GM12891 (cell line): ENCODE measurements around the gene ZNF543.

ENCODE experiments used
- PAX5 ChIP-seq: IDR thresholded peaks from 2 replicates; pipeline ENCODE4 v1.6.1; 2011; ENCODE audit warnings: low read length, moderate library complexity, mild to moderate bottlenecking; ENCODE audit not compliant: insufficient read depth, severe bottlenecking
- POLR2A ChIP-seq: IDR thresholded peaks from 2 replicates; pipeline ENCODE4 v1.6.1; 2011; ENCODE audit warnings: low read depth, low read length, control low read depth
- POLR2AphosphoS5 ChIP-seq: IDR thresholded peaks from 2 replicates; pipeline ENCODE4 v1.6.1; 2011; ENCODE audit warnings: low read depth, low read length, control low read depth
- POU2F2 ChIP-seq: IDR thresholded peaks from 2 replicates; pipeline ENCODE4 v1.6.1; 2011; ENCODE audit warnings: low read depth, mild to moderate bottlenecking, control low read depth, low read length, moderate library complexity
- SPI1 ChIP-seq: IDR thresholded peaks from 2 replicates; pipeline ENCODE4 v1.6.1; 2011; ENCODE audit warnings: low read depth, low read length, control low read depth
- TAF1 ChIP-seq: IDR thresholded peaks from 2 replicates; pipeline ENCODE4 v1.6.1; 2011; ENCODE audit warnings: low read depth, low read length, control low read depth

DNA sequence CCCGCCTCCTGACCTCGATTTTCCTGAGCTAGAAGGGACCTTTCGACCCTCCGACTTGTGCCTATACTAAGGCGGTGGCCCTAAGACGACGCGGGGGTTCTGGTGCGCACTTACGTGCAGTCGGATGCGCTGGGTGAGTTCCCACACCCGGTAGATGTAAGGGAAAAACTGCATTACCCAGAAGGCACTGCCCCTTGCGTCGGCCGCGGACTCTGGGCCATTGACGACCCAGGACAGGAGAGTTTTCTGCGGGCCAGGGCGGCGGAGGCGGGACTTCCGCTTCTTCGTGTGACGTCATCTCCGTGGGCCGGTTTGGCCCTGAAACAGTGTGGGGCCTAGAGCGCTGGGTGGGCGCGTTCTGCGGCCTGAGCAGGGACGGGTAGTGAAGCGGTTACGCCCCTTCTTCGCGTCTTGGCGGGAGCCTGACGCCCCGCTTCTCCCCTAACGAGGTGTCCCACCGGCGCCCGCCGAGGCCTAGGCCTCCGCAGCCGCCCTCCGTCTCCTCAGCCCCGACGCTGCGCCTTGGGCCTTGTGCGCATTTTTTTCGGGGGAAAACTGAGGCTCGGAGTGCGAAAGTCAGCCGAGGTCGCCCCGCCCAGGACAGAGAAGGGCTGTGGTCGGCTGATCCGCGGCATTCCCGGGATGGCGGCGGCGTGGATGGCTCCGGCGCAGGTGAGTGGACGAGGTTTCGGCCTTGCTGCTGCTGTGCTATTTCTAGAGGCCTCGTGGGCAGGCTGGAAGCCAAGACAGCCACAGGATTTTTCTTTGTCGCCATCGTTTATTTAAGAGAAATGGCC is 39.9 kb upstream of the ZNF543 start, which contains the start of gene ZNF460:
- TF ChIP-seq POLR2AphosphoS5 (peak; percentile 81), POLR2A (peak; percentile 67; the same call in 1 of the 2 replicates), TAF1 (peak; percentile 59), SPI1 (peak; percentile 76), POU2F2 (peak; percentile 56; the same call in 1 of the 2 replicates), PAX5 (no peak)
